Sigmoid colon (tissue), 7 donors: ENCODE results near the gene ERMP1. TPM values are rescaled to one million over a fixed set of nuclear protein-coding genes. Genes with fewer than 3 reads are reported as not detected.

Experiments used
- DNase-seq: peaks from one replicate; pipeline ENCODE4 v3.0.0-alpha.2; 2019
- H3K27ac ChIP-seq, 4 donors: fragments of 200-600 bp; sonication (generic); one replicate each; pipeline ENCODE4 v1.5.1; 2016 to 2019; ENCODE audit warnings: mild to moderate bottlenecking in 1 of 4
- H3K27me3 ChIP-seq, 3 donors: fragments of 200-600 bp; sonication (generic); one replicate each; pipeline ENCODE4 v1.5.1; 2019; ENCODE audit warnings: mild to moderate bottlenecking in 1 of 3
- H3K36me3 ChIP-seq, 4 donors: fragments of 200-600 bp; sonication (generic); one replicate each; pipeline ENCODE4 v1.5.1; 2016 to 2019
- H3K4me1 ChIP-seq, 4 donors: fragments of 200-600 bp; sonication (generic); one replicate each; pipeline ENCODE4 v1.5.1; 2017 to 2019
- H3K4me3 ChIP-seq, 4 donors: fragments of 200-600 bp; sonication (generic); one replicate each; pipeline ENCODE4 v1.5.1; 2017 to 2019; ENCODE audit warnings: mild to moderate bottlenecking in 2 of 4, moderate library complexity in 1 of 4
- H3K9me3 ChIP-seq, 4 donors: fragments of 200-600 bp in 3 of 4; sonication (generic) in 3 of 4; one replicate each; pipeline versions ENCODE4 v1.5.1 to v1.6.1; 2013 to 2019
- EP300 ChIP-seq, 4 donors: sonication (generic); formaldehyde crosslinking; IDR thresholded peaks; one replicate each; pipeline ENCODE4 v1.6.1; 2017; ENCODE audit warnings: antibody characterized with exemption in 4 of 4
- POLR2A ChIP-seq, 2 donors: fragments of 450-650 bp; IDR thresholded peaks; one replicate each; pipeline ENCODE4 v1.6.1; 2016; ENCODE audit warnings: antibody characterized with exemption in 2 of 2, mild to moderate bottlenecking in 2 of 2, moderate library complexity in 2 of 2
- POLR2AphosphoS5 ChIP-seq, 4 donors: sonication (generic); formaldehyde crosslinking; IDR thresholded peaks; one replicate each; pipeline ENCODE4 v1.6.1; 2017; ENCODE audit warnings: antibody characterized with exemption in 4 of 4
- WGBS, 2 donors: extraction: QIAGEN DNeasy Blood & Tissue Kit; methylation state at CpG; one replicate each; pipeline ENCODE4 v1.1.7; 2013; 5-methylcytosine and 5-hydroxymethylcytosine counted together
- intact Hi-C: fragments of 100-400 bp; cut with DNase I; formaldehyde crosslinking; loops from one replicate; pipeline ENCODE4 v1.15.1; 2023
- polyA plus RNA-seq, 3 donors: library from polyadenylated mRNA; stranded (reverse); fragments of 200-250 nt; gene quantifications; one replicate each; pipeline ENCODE4 v1.2.3, GENCODE V29; 2013
- total RNA-seq, 4 donors: library from RNA; depleted of rRNA; stranded (reverse); fragments of >200 nt; gene quantifications; one replicate each; pipeline ENCODE4 v1.1.0, GENCODE V29; 2016
- TF ChIP-seq, protein P1 (sequence below), 4 experiments: fragments of 450-650 bp in 3 of 4; fragments of 200-600 bp in 1 of 4; IDR thresholded peaks; one replicate each; pipeline ENCODE4 v1.5.1; 2016 to 2019; ENCODE audit warnings: antibody characterized with exemption in 4 of 4, mild to moderate bottlenecking in 3 of 4, moderate library complexity in 2 of 4
- donor health status: healthy with polysubstance abuse.
- donor health status: Bipolar disorder and iron deficiency.
- donor health status: healthy.

ERMP1 gene
- total and polyA plus RNA-seq, 7 donors: 2.4 to 13.2 (median 7.9) TPM

DNA sequence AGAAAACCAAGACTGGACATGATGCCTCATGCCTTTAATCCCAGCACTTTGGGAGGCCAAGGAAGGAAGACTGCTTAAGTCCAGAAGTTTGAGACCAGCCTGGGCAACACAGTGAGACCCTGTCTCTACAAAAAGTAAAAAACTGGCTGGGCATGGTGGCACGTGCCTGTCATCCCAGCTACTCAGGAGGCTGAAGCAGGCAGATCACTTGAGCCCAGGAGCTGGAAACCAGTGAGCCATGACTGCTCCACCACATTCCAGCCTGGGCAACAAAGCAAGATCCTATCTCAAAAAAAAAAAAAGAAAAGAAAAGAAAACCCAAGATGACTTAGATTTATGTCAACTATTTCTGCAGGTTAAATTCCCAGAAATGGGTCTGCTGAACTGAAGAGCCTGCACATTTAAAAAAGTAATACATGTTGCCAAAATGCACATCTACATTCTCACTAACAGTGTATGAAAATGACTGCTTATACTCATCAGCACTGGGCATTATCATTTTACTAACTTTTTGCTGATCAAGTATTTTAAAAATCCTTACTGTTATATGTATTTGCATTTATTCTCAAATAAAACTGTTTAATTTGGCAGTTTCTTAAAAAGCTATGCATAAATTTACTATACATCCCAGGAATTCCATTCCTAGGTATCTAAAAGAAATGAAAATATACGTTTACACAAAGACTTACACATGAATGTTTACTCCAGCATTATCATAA lies 14.3 kb downstream of the ERMP1 start:
- H3K27me3 ChIP-seq: no peaks in the 10 kb centered on the region
- DNase-seq: no peak
- WGBS, 2 donors: 90% methylated on average over 2 of the region's 2 CpGs
- no peaks in the 10 kb centered on the region for H3K4me1 ChIP-seq
- intact Hi-C loops: no loop called here
- peaks cover 0 to 26% (median 4%) of the 10 kb centered on the region in 4 donors for H3K36me3 ChIP-seq
- H3K4me3 ChIP-seq: no peak overlapping the region
- no peak overlapping the region for H3K27ac ChIP-seq
- H3K9me3 ChIP-seq: no peaks in the 10 kb centered on the region
- TF ChIP-seq EP300 (IDR thresholded peaks at IDR 0.05) (no peak), POLR2A (IDR thresholded peaks at IDR 0.05) (no peak)
- TF ChIP-seq, protein P1, sequence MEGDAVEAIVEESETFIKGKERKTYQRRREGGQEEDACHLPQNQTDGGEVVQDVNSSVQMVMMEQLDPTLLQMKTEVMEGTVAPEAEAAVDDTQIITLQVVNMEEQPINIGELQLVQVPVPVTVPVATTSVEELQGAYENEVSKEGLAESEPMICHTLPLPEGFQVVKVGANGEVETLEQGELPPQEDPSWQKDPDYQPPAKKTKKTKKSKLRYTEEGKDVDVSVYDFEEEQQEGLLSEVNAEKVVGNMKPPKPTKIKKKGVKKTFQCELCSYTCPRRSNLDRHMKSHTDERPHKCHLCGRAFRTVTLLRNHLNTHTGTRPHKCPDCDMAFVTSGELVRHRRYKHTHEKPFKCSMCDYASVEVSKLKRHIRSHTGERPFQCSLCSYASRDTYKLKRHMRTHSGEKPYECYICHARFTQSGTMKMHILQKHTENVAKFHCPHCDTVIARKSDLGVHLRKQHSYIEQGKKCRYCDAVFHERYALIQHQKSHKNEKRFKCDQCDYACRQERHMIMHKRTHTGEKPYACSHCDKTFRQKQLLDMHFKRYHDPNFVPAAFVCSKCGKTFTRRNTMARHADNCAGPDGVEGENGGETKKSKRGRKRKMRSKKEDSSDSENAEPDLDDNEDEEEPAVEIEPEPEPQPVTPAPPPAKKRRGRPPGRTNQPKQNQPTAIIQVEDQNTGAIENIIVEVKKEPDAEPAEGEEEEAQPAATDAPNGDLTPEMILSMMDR (IDR thresholded peaks at IDR 0.05): no peak

DNA sequence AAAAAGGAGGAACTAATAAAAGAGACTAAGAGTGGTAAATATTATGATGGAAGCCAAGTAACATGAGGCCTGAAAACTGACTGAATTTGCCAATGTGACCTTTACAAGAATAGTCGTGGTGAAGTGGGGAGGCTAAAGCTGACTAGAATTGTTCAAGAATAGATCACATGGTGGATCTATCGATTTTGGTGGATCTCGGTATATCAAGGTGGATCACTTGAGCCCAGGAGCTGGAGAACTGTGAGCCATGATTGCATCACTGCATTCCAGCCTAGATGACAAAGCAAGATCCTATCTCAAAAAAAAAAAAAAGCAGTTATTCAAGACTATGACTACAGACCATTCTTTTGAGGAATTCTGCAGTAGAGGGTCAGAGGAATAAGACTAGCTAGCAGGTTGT lies 15.1 kb downstream of the ERMP1 start:
- Histone ChIP-seq H3K9me3 (no peaks in the 10 kb centered on the region), H3K27me3 (no peaks in the 10 kb centered on the region), H3K36me3 (peaks cover 0 to 21% (median under 1%) of the 10 kb centered on the region in 4 donors), H3K4me3 (no peak overlapping the region), H3K4me1 (no peaks in the 10 kb centered on the region), H3K27ac (no peak overlapping the region)
- 93% methylated on average over 3 of the region's 3 CpGs for WGBS, 2 donors
- DNase-seq: no peak
- intact Hi-C loops: no loop called here
- TF ChIP-seq EP300 (IDR thresholded peaks at IDR 0.05) (no peak), POLR2A (IDR thresholded peaks at IDR 0.05) (no peak), POLR2AphosphoS5 (IDR thresholded peaks at IDR 0.05) (no peak)

DNA sequence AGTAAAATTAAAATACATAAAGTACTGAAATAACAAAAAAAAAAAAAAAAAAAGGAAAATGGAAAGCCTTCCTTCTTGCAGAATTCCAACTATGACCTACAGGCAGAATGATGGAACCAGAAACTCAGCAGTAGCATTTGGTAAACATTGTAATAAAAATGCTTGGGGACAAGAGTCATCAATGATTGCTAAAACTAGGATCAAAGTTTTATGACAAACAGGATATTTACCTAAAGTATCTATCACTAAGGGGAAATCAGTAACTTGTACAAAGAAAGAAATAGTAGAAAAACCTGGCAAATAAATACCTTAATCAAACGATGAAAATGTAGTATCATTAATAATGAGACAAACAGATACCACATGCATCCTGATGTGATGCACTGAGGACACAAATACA lies 17.5 kb downstream of the ERMP1 start:
- H3K9me3 ChIP-seq: no peaks in the 10 kb centered on the region
- peaks cover 0 to 27% (median 0%) of the 10 kb centered on the region in 4 donors for H3K36me3 ChIP-seq
- H3K4me1 ChIP-seq: no peaks in the 10 kb centered on the region
- 48 to 82% methylated on average over 1 of the region's 1 CpG for WGBS, 2 donors
- DNase-seq: no peak
- no peaks in the 10 kb centered on the region for H3K27me3 ChIP-seq
- H3K4me3 ChIP-seq: no peak overlapping the region
- TF ChIP-seq, protein P1 (IDR thresholded peaks at IDR 0.05): no peak
- TF ChIP-seq POLR2A (IDR thresholded peaks at IDR 0.05) (no peak), POLR2AphosphoS5 (IDR thresholded peaks at IDR 0.05) (no peak), EP300 (IDR thresholded peaks at IDR 0.05) (no peak)
- intact Hi-C loops: no loop called here
- no peak overlapping the region for H3K27ac ChIP-seq

DNA sequence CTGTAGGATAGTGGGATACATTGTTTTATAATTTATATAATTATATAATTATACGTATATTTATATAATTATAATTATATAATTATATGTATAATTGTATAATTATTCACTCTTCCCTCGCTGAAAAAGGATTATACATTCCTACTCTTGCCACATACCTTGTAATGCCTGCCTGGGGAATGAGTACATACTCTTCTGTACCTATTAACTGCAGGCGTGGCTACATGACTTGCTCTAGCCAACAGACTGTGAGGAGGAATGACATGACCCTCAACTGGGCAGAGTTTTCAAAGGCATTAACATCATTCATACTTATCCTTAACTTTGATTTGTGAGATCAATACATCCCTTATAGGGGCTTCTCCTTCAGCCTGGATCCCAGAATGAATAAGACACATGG lies 19.1 kb downstream of the ERMP1 start:
- H3K4me1 ChIP-seq: no peaks in the 10 kb centered on the region
- DNase-seq: no peak
- H3K27me3 ChIP-seq: no peaks in the 10 kb centered on the region
- 73 to 90% methylated on average over 3 of the region's 3 CpGs for WGBS, 2 donors
- H3K27ac ChIP-seq: no peak overlapping the region
- no peak overlapping the region for H3K4me3 ChIP-seq
- no peaks in the 10 kb centered on the region for H3K9me3 ChIP-seq
- intact Hi-C loops: no loop called here
- no peak for TF ChIP-seq EP300 (IDR thresholded peaks at IDR 0.05)
- H3K36me3 ChIP-seq: peaks cover 0 to 40% (median 4%) of the 10 kb centered on the region in 4 donors

DNA sequence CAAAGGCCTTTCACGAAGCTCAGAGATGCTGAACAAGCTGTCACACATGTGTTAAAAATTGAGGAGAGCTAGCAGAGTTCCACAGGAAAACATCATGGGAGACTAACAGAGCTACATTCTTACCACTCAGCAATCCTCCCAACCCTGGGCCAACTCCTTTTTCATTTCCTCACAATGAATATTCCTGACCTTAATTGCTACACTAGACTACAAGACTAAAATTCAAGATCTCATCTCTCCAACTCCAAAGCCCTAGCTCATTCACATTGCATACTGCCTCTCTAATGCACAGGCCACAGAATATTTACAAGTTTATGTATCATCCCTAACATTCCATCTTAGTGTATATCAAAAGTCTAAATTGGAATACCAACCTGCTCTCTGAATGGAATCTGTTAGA lies 21.2 kb downstream of the ERMP1 start:
- Histone ChIP-seq H3K27me3 (no peaks in the 10 kb centered on the region), H3K9me3 (no peaks in the 10 kb centered on the region), H3K4me3 (no peak overlapping the region), H3K27ac (no peak overlapping the region), H3K36me3 (peaks cover 0 to 43% (median 4%) of the 10 kb centered on the region in 4 donors), H3K4me1 (no peaks in the 10 kb centered on the region)
- 90 to 98% methylated on average over 1 of the region's 1 CpG for WGBS, 2 donors
- DNase-seq: no peak
- TF ChIP-seq EP300 (IDR thresholded peaks at IDR 0.05) (no peak), POLR2AphosphoS5 (IDR thresholded peaks at IDR 0.05) (no peak), POLR2A (IDR thresholded peaks at IDR 0.05) (no peak)
- TF ChIP-seq, protein P1 (IDR thresholded peaks at IDR 0.05): no peak
- intact Hi-C loops: no loop called here

DNA sequence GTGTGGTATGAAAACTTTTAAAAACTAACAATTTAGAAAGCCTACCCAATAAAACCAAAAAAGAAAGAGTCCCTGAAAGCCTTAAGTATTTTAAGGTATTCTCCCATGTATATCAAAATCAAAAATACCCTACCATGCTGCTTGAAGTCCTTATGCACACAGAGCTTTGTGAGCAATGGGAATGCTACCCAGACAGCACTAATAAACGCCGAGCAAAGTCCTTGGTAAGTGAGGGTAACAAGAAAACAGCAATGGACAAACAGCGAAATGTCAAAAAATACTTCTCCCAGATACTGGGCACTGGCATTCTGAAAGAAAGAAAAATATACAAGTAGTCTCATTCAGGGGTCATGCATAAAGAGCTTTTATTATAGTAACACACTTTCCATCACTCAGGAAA lies 27.4 kb downstream of the ERMP1 start:
- WGBS, 2 donors: 63 to 87% methylated on average over 3 of the region's 3 CpGs
- Histone ChIP-seq H3K27me3 (no peaks in the 10 kb centered on the region), H3K4me3 (no peak overlapping the region), H3K9me3 (no peaks in the 10 kb centered on the region), H3K27ac (no peak overlapping the region), H3K36me3 (peaks cover 0 to 21% (median 4%) of the 10 kb centered on the region in 4 donors), H3K4me1 (peaks cover 0 to 18% (median 7%) of the 10 kb centered on the region in 4 donors)
- no peak for DNase-seq
- TF ChIP-seq, protein P1 (IDR thresholded peaks at IDR 0.05): no peak
- no peak for TF ChIP-seq EP300 (IDR thresholded peaks at IDR 0.05)
- TF ChIP-seq POLR2A (IDR thresholded peaks at IDR 0.05): no peak
- no peak for TF ChIP-seq POLR2AphosphoS5 (IDR thresholded peaks at IDR 0.05)
- intact Hi-C loops: no loop called here
